DMS79 (cell line): Measurements from ENCODE around the gene TRABD2B.

Source experiments
- DNase-seq: peaks from one replicate; lab custom pipeline; 2025; lab: John Stamatoyannopoulos, UW

The TRABD2B gene

GRCh38 chr1:47824716-47825115 lies 172.5 kb downstream of the TRABD2B start:
- DNase-seq, result no peak

- no peak for DNase-seq
These were observed 172.9 kb downstream of the TRABD2B start for GRCh38 chr1:47824297-47824696.

- DNase-seq, result no peak
These were observed 174.0 kb downstream of the TRABD2B start for GRCh38 chr1:47823040-47823808.

- DNase-seq, result no peak
These were observed 175.4 kb downstream of the TRABD2B start for GRCh38 chr1:47821760-47822159.

- DNase-seq, result no peak
These were observed 177.7 kb downstream of the TRABD2B start for GRCh38 chr1:47819574-47819888.

GRCh38 chr1:47818682-47819573 lies 178.3 kb downstream of the TRABD2B start:
- DNase-seq, result no peak

GRCh38 chr1:47817861-47818260 lies 179.3 kb downstream of the TRABD2B start:
- no peak for DNase-seq

GRCh38 chr1:47816325-47817071 lies 180.7 kb downstream of the TRABD2B start:
- no peak for DNase-seq

GRCh38 chr1:47814612-47815395 lies 182.4 kb downstream of the TRABD2B start:
- DNase-seq, result no peak

- no peak for DNase-seq
These were observed 183.2 kb downstream of the TRABD2B start for GRCh38 chr1:47813970-47814369.

GRCh38 chr1:47812904-47813514 lies 184.2 kb downstream of the TRABD2B start:
- no peak for DNase-seq

GRCh38 chr1:47810964-47811682 lies 186.1 kb downstream of the TRABD2B start:
- DNase-seq, result no peak

- no peak for DNase-seq
These were observed 187.7 kb downstream of the TRABD2B start for GRCh38 chr1:47809301-47810084.

- DNase-seq, result no peak
These were observed 188.6 kb downstream of the TRABD2B start for GRCh38 chr1:47808612-47809011.

GRCh38 chr1:47805921-47806361 lies 191.2 kb downstream of the TRABD2B start:
- DNase-seq, result no peak

GRCh38 chr1:47805018-47805417 lies 192.2 kb downstream of the TRABD2B start:
- no peak for DNase-seq

- peak; percentile 95 for DNase-seq
These were observed 193.2 kb downstream of the TRABD2B start for GRCh38 chr1:47803815-47804501.

- DNase-seq, result no peak
These were observed 199.6 kb downstream of the TRABD2B start for GRCh38 chr1:47797575-47797974.

GRCh38 chr1:47796626-47797025 lies 200.6 kb downstream of the TRABD2B start:
- DNase-seq, result no peak
